MM.1S (cell line): ENCODE measurements around the gene PRCC.

Experiments used
- DNase-seq: peaks from one replicate; pipeline ENCODE4 v3.0.0-alpha.2; 2015
- H2AFZ ChIP-seq: fragments of 300-600 bp; sonication (generic); 2 replicates; pipeline ENCODE4 v1.6.0; 2016; ENCODE audit warnings: antibody characterized with exemption, low read length
- H3F3A ChIP-seq: fragments of 300-600 bp; sonication (generic); 2 replicates; pipeline ENCODE4 v1.6.1; 2016; ENCODE audit warnings: mild to moderate bottlenecking, antibody characterized with exemption, low read length, moderate library complexity, mixed read lengths; ENCODE audit not compliant: insufficient read depth
- H3K27ac ChIP-seq: fragments of 300-600 bp; sonication (generic); 2 replicates; pipeline ENCODE4 v1.5.1; 2016; ENCODE audit warnings: mild to moderate bottlenecking, low read length
- H3K27me3 ChIP-seq: fragments of 300-600 bp; sonication (generic); replicated peaks from 2 replicates; pipeline ENCODE4 v1.6.0; 2016; ENCODE audit warnings: low read length; ENCODE audit not compliant: insufficient read depth
- H3K36me3 ChIP-seq: fragments of 300-600 bp; sonication (generic); replicated peaks from 2 replicates; pipeline ENCODE4 v1.6.1; 2016; ENCODE audit warnings: mild to moderate bottlenecking, low read length, mixed read lengths; ENCODE audit not compliant: insufficient read depth
- H3K4me1 ChIP-seq: fragments of 300-600 bp; sonication (generic); 2 replicates; pipeline ENCODE4 v1.6.1; 2016; ENCODE audit warnings: low read length, mixed read lengths
- H3K4me2 ChIP-seq: fragments of 300-600 bp; sonication (generic); 2 replicates; pipeline ENCODE4 v1.6.0; 2016; ENCODE audit warnings: low read depth, low read length
- H3K4me3 ChIP-seq: fragments of 300-600 bp; sonication (generic); 2 replicates; pipeline ENCODE4 v1.5.1; 2016; ENCODE audit warnings: low read length, mixed read lengths
- H3K79me2 ChIP-seq: fragments of 300-600 bp; sonication (generic); 2 replicates; pipeline ENCODE4 v1.6.1; 2016; ENCODE audit warnings: mixed run types, low read length, mixed read lengths
- H3K9ac ChIP-seq: fragments of 300-600 bp; sonication (generic); 2 replicates; pipeline ENCODE4 v1.6.1; 2016; ENCODE audit warnings: low read length, mixed read lengths
- H3K9me2 ChIP-seq: fragments of 300-600 bp; sonication (generic); replicated peaks from 2 replicates; pipeline ENCODE4 v1.6.1; 2016; ENCODE audit warnings: mild to moderate bottlenecking, low read length, mixed read lengths; ENCODE audit not compliant: insufficient read depth
- H3K9me3 ChIP-seq: fragments of 300-600 bp; sonication (generic); replicated peaks from 2 replicates; pipeline ENCODE4 v1.6.1; 2016; ENCODE audit warnings: mild to moderate bottlenecking, low read length, mixed read lengths; ENCODE audit not compliant: insufficient read depth
- H4K20me1 ChIP-seq: fragments of 300-600 bp; sonication (generic); 2 replicates; pipeline ENCODE4 v1.6.1; 2016; ENCODE audit warnings: mild to moderate bottlenecking, low read length, moderate library complexity, mixed read lengths; ENCODE audit not compliant: insufficient read depth
- CTCF ChIP-seq: fragments of 300-600 bp; sonication (generic); IDR thresholded peaks from 2 replicates; pipeline ENCODE4 v1.5.1; 2016; ENCODE audit warnings: antibody characterized with exemption, low read length, mixed read lengths
- EZH2 ChIP-seq: fragments of 300-600 bp; sonication (generic); optimal IDR thresholded peaks from 2 replicates; pipeline ENCODE3; 2017; ENCODE audit warnings: low read depth, mild to moderate bottlenecking, antibody characterized with exemption, low read length, mixed read lengths
- EZH2phosphoT487 ChIP-seq: fragments of 300-600 bp; sonication (generic); IDR thresholded peaks from 2 replicates; pipeline ENCODE4 v1.6.1; 2018; ENCODE audit warnings: antibody characterized with exemption, low read length

The PRCC gene

GRCh38 chr1:156746728-156747631 lies 20.4 kb upstream of the PRCC start:
- DNase-seq: no peak
- Histone ChIP-seq H3K36me3 (no peaks in the 10 kb centered on the region), H3K4me3 (peak overlapping the region; percentile 86), H3K27ac (peak overlapping the region; percentile 73; the same call in 1 of the 2 replicates), H3K9me2 (no peaks in the 10 kb centered on the region), H3K4me2 (peak overlapping the region; percentile 81), H3K79me2 (peaks cover 84% of the 10 kb centered on the region), H4K20me1 (no peaks in the 10 kb centered on the region), H3K9me3 (no peaks in the 10 kb centered on the region), H3F3A (peaks cover 64% of the 10 kb centered on the region), H3K9ac (peak overlapping the region; percentile 88), H3K4me1 (peaks cover 48% of the 10 kb centered on the region), H3K27me3 (no peaks in the 10 kb centered on the region), H2AFZ (no peak overlapping the region)
- TF ChIP-seq EZH2: no peak
- TF ChIP-seq CTCF: peak; percentile 25; the same call in 1 of the 2 replicates

- H3K9me2 ChIP-seq: no peaks in the 10 kb centered on the region
- H3F3A ChIP-seq: peaks cover 53% of the 10 kb centered on the region
- TF ChIP-seq EZH2 (no peak), EZH2phosphoT487 (no peak), CTCF (no peak)
- H3K79me2 ChIP-seq: peaks cover 93% of the 10 kb centered on the region
- H3K4me2 ChIP-seq: peak overlapping the region; percentile 81
- no peaks in the 10 kb centered on the region for H3K27me3 ChIP-seq
- H4K20me1 ChIP-seq: no peaks in the 10 kb centered on the region
- H2AFZ ChIP-seq: no peak overlapping the region
- H3K4me3 ChIP-seq: peak overlapping the region; percentile 86
- DNase-seq: no peak
- H3K36me3 ChIP-seq: no peaks in the 10 kb centered on the region
- peak overlapping the region; percentile 88 for H3K9ac ChIP-seq
- H3K9me3 ChIP-seq: no peaks in the 10 kb centered on the region
- H3K27ac ChIP-seq: peak overlapping the region; percentile 73
- peaks cover 42% of the 10 kb centered on the region for H3K4me1 ChIP-seq
Measured at GRCh38 chr1:156747742-156748669, 19.3 kb upstream of the PRCC start.

GRCh38 chr1:156748670-156749418 lies 18.5 kb upstream of the PRCC start:
- H2AFZ ChIP-seq: no peak overlapping the region
- no peaks in the 10 kb centered on the region for H3K27me3 ChIP-seq
- peaks cover 43% of the 10 kb centered on the region for H3K4me1 ChIP-seq
- H3K4me3 ChIP-seq: peak overlapping the region; percentile 86
- peaks cover 47% of the 10 kb centered on the region for H3F3A ChIP-seq
- peak overlapping the region; percentile 88 for H3K9ac ChIP-seq
- no peaks in the 10 kb centered on the region for H4K20me1 ChIP-seq
- no peaks in the 10 kb centered on the region for H3K9me2 ChIP-seq
- DNase-seq: no peak
- H3K79me2 ChIP-seq: peaks cover 88% of the 10 kb centered on the region
- TF ChIP-seq CTCF: no peak
- no peak for TF ChIP-seq EZH2phosphoT487
- TF ChIP-seq EZH2: no peak
- H3K27ac ChIP-seq: peak overlapping the region; percentile 73
- H3K36me3 ChIP-seq: no peaks in the 10 kb centered on the region
- peak overlapping the region; percentile 81 for H3K4me2 ChIP-seq
- no peaks in the 10 kb centered on the region for H3K9me3 ChIP-seq
